Adrenal gland (tissue), 12 donors: ENCODE data around the gene MAP3K14. TPM values are rescaled to one million over a fixed set of nuclear protein-coding genes. Genes with fewer than 3 reads are reported as not detected.

Source experiments
- DNase-seq, 7 donors: peaks; one replicate each; pipeline ENCODE4 v3.0.0-alpha.2; 2019 to 2020
- H3K27ac ChIP-seq, 5 donors: fragments of 200-600 bp; sonication (generic) in 4 of 5; 1 replicate in 3 of 5; 2 replicates in 2 of 5; pipeline versions ENCODE4 v1.5.1 to v1.8.0; 2016 to 2020; ENCODE audit warnings: mild to moderate bottlenecking in 1 of 5
- H3K27me3 ChIP-seq: fragments of 200-600 bp; 2 replicates; pipeline ENCODE4 v1.8.0; 2021
- H3K36me3 ChIP-seq, 2 donors: fragments of 200-600 bp; replicated peaks in 1 of 2; 1 replicate in 1 of 2; 2 replicates in 1 of 2; pipeline versions ENCODE4 v1.5.1 to v1.8.0; 2018 to 2022
- H3K4me1 ChIP-seq, 2 donors: fragments of 200-600 bp; replicated peaks in 1 of 2; 1 replicate in 1 of 2; 2 replicates in 1 of 2; pipeline versions ENCODE4 v1.5.1 to v1.8.0; 2018 to 2021
- H3K4me3 ChIP-seq, 4 donors: fragments of 200-600 bp; sonication (generic) in 3 of 4; one replicate each; pipeline ENCODE4 v1.5.1; 2016 to 2018
- H3K9me3 ChIP-seq, 3 donors: fragments of 200-600 bp; sonication (generic) in 1 of 3; replicated peaks in 1 of 3; 1 replicate in 2 of 3; 2 replicates in 1 of 3; pipeline versions ENCODE4 v1.5.1 to v1.8.0; 2016 to 2021
- POLR2A ChIP-seq, 2 donors: fragments of 450-650 bp; IDR thresholded peaks; one replicate each; pipeline ENCODE4 v1.6.1; 2017; ENCODE audit warnings: antibody characterized with exemption in 2 of 2, mild to moderate bottlenecking in 2 of 2, moderate library complexity in 1 of 2
- WGBS, 4 donors: extraction: QIAGEN DNeasy Blood & Tissue Kit in 2 of 4; methylation state at CpG; one replicate each; pipeline versions ENCODE4 v1.1.5 to v1.1.7; 2013 to 2017; 5-methylcytosine and 5-hydroxymethylcytosine counted together
- intact Hi-C, 2 donors: fragments of 100-400 bp; cut with DNase I; formaldehyde crosslinking; loops; one replicate each; pipeline versions ENCODE4 v1.14.1 to v1.15.0; 2022 to 2023
- polyA plus RNA-seq, 3 donors: library from polyadenylated mRNA; stranded (reverse); fragments of 200-250 nt in 2 of 3; fragments of 350-450 nt in 1 of 3; fragmentation: Illumina TruSeq in 1 of 3; extraction: RNeasy Lipid Tissue Mini Kit (QIAGEN cat#74804) in 1 of 3; gene quantifications; one replicate each; pipeline ENCODE4 v1.2.3, GENCODE V29; 2013 to 2014
- total RNA-seq, 9 donors: library from RNA; depleted of rRNA in 4 of 9; stranded (reverse); fragments of >200 nt in 4 of 9; fragments of 120-200 nt in 1 of 9; fragmentation: NEBNext Ultra II Directional in 1 of 9; extraction: Animal tissue kit (Norgen Biotek cat#: 25700) in 1 of 9; gene quantifications; one replicate each; pipeline versions ENCODE4 v1.1.0 to v1.2.4, GENCODE V29; 2013 to 2023
- TF ChIP-seq, protein P1 (sequence below), 6 experiments: fragments of 450-650 bp in 4 of 6; fragments of 200-600 bp in 2 of 6; sonication (generic) in 1 of 6; IDR thresholded peaks; 1 replicate in 5 of 6; 2 replicates in 1 of 6; pipeline versions ENCODE4 v1.5.1 to v1.8.0; 2016 to 2021; ENCODE audit warnings: antibody characterized with exemption in 6 of 6, mild to moderate bottlenecking in 2 of 6, moderate library complexity in 1 of 6
- donor health status: healthy with polysubstance abuse.
- donor health status: Bipolar disorder and iron deficiency.
- donor health status: DM: yes; HTN: yes; CAD: no.
- donor health status: DM: no; HTN: no; CAD: no.
- donor health status: DM: no; HTN: no; CAD: no.
- donor health status: DM: yes; HTN: yes; CAD: no.

MAP3K14 gene
- total and polyA plus RNA-seq, 12 donors, result 2.4 to 14.7 (median 7.2) TPM

DNA sequence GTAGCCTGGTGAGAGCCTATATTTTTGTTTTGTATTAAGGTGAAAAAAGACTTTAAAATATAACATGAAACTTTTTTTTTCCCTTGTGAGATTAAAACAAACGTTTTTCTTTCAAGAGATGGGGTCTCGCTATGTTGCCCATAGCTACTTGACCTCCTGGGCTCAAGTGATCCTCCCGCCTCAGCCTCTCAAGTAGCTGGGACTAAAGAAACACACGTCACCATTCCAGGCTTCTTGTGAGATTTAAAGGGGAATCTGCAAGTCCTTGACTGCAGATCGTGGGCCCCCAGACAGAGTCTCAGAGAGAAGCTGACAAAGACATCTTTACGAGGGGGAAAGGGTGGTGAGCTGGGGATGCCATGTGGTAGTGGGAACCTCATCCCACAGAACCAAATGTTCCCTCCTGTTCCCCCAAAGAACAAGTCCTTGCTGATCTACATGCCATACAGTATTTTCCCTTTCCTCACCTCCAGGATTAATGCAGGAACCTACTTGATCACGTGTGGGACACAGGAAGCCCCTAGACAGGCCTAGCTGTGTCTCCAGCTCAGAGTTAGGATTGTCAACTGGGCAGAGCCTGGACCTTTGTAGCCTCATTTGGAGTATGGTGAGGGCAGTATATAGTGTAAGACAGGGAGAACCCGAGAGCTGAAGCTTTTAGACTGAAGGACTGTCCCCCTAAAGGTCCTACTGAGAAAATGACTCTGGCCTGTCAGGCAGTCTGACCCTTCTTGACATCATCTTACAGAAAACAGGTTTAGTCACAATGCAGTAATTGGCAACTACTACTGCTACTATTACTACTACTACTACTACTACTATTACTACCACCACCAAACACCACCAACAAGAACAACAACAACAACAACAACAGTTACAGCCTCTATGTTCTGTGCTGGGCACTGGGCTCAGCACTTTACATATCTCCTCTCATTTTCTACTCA lies 4.1 kb downstream of the MAP3K14 start:
- H3K4me3 ChIP-seq, result peak overlapping the region in 1 of 4 donors; percentile 41
- no peaks in the 10 kb centered on the region for H3K27me3 ChIP-seq
- peaks cover 65 to 77% of the 10 kb centered on the region in 2 donors for H3K4me1 ChIP-seq
- intact Hi-C loops, result no loop called here
- no peaks in the 10 kb centered on the region for H3K9me3 ChIP-seq
- no peak for DNase-seq
- 37 to 44% (median 40%) methylated on average over 8 of the region's 8 CpGs for WGBS, 4 donors
- TF ChIP-seq, protein P1, sequence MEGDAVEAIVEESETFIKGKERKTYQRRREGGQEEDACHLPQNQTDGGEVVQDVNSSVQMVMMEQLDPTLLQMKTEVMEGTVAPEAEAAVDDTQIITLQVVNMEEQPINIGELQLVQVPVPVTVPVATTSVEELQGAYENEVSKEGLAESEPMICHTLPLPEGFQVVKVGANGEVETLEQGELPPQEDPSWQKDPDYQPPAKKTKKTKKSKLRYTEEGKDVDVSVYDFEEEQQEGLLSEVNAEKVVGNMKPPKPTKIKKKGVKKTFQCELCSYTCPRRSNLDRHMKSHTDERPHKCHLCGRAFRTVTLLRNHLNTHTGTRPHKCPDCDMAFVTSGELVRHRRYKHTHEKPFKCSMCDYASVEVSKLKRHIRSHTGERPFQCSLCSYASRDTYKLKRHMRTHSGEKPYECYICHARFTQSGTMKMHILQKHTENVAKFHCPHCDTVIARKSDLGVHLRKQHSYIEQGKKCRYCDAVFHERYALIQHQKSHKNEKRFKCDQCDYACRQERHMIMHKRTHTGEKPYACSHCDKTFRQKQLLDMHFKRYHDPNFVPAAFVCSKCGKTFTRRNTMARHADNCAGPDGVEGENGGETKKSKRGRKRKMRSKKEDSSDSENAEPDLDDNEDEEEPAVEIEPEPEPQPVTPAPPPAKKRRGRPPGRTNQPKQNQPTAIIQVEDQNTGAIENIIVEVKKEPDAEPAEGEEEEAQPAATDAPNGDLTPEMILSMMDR (IDR thresholded peaks at IDR 0.05), result no peak
- TF ChIP-seq POLR2A (IDR thresholded peaks at IDR 0.05), result no peak
- peak overlapping the region; percentile 79 to 93 (median 88) for H3K27ac ChIP-seq
- no peaks in the 10 kb centered on the region for H3K36me3 ChIP-seq

DNA sequence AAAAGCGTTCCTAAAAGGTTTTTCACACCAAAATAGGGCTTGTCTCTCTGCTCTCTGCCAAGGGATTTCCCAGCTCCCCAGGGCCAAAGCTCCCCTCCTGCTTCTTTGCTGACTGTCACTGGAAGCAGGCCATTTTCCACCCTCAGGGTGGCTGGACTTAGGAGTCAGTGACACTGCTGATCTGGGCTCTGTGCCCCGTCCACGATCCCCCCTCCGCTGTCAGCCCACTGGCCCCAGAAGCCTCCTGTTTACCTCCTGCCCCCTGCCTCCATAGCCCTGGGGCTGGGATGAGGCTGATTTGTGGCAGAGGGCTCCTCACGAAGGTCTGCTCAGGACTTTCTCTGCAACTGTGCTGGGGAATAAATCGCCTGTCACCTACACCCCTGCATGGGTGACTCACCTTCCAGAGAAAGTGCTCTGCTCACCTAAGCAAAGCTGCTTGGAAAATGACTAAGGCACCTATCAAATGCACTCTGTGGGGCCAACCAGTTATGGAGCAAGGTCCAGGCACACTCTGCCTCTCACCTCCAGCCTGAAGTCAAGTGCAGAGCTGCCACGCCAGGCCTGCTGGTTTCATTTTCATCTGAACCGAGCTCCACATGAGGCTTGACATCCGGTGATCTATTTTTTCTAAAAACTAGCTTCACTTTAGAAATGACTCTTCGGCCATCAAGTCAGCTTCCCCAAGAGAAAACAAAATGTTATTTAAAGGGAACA lies 4.9 kb downstream of the MAP3K14 start:
- intact Hi-C loops, result no loop called here
- Histone ChIP-seq H3K27me3 (no peaks in the 10 kb centered on the region), H3K4me1 (peaks cover 71 to 82% of the 10 kb centered on the region in 2 donors), H3K4me3 (peak overlapping the region in 1 of 4 donors; percentile 41), H3K27ac (peak overlapping the region; percentile 79 to 93 (median 88)), H3K36me3 (no peaks in the 10 kb centered on the region), H3K9me3 (no peaks in the 10 kb centered on the region)
- WGBS, 4 donors, result 10 to 17% (median 14%) methylated on average over 6 to 10 of the region's 10 CpGs
- TF ChIP-seq, protein P1 (IDR thresholded peaks at IDR 0.05), result no peak
- TF ChIP-seq POLR2A (IDR thresholded peaks at IDR 0.05), result peak in 1 of 2 donors; percentile 57
- DNase-seq, result peak; percentile 70 to 90 (median 84)

DNA sequence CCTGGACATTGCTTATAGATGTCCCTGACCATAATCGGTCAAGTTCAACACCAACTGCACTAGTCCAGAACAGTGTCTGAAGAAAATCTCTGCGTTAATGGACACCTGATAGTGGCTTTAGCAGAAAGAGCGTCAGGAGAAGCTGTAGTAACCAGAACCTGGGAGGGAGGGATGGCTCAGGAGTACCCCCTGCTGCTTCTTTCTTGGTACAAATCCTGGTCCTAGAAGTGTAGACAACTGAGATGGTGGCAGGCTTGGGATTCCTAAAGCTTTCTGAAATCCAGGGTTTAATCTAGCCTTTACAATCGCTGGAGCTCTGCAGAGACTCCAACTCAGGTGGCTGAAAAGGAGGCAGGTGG lies 5.4 kb downstream of the MAP3K14 start:
- Histone ChIP-seq H3K36me3 (no peaks in the 10 kb centered on the region), H3K9me3 (no peaks in the 10 kb centered on the region), H3K4me3 (no peak overlapping the region), H3K27ac (peak overlapping the region; percentile 79 to 93 (median 88)), H3K27me3 (no peaks in the 10 kb centered on the region), H3K4me1 (peaks cover 77 to 87% of the 10 kb centered on the region in 2 donors)
- intact Hi-C loops, result no loop called here
- 65 to 81% (median 71%) methylated on average over 4 of the region's 4 CpGs for WGBS, 4 donors
- DNase-seq, result no peak
- no peak for TF ChIP-seq POLR2A (IDR thresholded peaks at IDR 0.05)
- TF ChIP-seq, protein P1 (IDR thresholded peaks at IDR 0.05), result no peak
